ENCODE data around the gene IMPACT. TPM values are rescaled to one million over a fixed set of nuclear protein-coding genes. Genes with fewer than 3 reads are reported as not detected.

Gene IMPACT
- total and polyA plus RNA-seq, 7 donors = 11.7 to 24.6 (median 15.6) TPM

GRCh38 chr18:24482821-24483220 is 56.4 kb downstream of the IMPACT start:
- intact Hi-C loops (cut with DNase I) = no loop called here
- Histone ChIP-seq H3K27me3 (no peaks in the 10 kb centered on the region), H3K4me3 (no peak overlapping the region), H3K4me1 (no peaks in the 10 kb centered on the region), H3K36me3 (no peaks in the 10 kb centered on the region), H3K27ac (no peak overlapping the region), H3K9me3 (no peaks in the 10 kb centered on the region)
- 91 to 92% methylated on average over 5 of the region's 5 CpGs for WGBS, 2 donors
- no peak for TF ChIP-seq EP300 (IDR thresholded peaks at IDR 0.05)
- no peak for TF ChIP-seq POLR2A (IDR thresholded peaks at IDR 0.05)
- TF ChIP-seq CTCF (IDR thresholded peaks at IDR 0.05) = no peak
- no peak for TF ChIP-seq POLR2AphosphoS5 (IDR thresholded peaks at IDR 0.05)
- no peak for DNase-seq

- TF ChIP-seq EP300 (IDR thresholded peaks at IDR 0.05) = no peak
- TF ChIP-seq POLR2A (IDR thresholded peaks at IDR 0.05) = no peak
- TF ChIP-seq POLR2AphosphoS5 (IDR thresholded peaks at IDR 0.05) = no peak
- TF ChIP-seq CTCF (IDR thresholded peaks at IDR 0.05) = no peak
- 92% methylated on average over 3 of the region's 3 CpGs for WGBS, 2 donors
- Histone ChIP-seq H3K27me3 (no peaks in the 10 kb centered on the region), H3K4me3 (no peak overlapping the region), H3K27ac (no peak overlapping the region), H3K4me1 (no peaks in the 10 kb centered on the region), H3K36me3 (no peaks in the 10 kb centered on the region), H3K9me3 (no peaks in the 10 kb centered on the region)
- intact Hi-C loops (cut with DNase I) = loop anchor here (2.0 to 5.0 kb wide), 2 partner anchors 48 to 125 kb away; no protein-coding TSS in a partner anchor
- no peak for DNase-seq
Measured at GRCh38 chr18:24485681-24486080, 59.2 kb downstream of the IMPACT start.

- intact Hi-C loops (cut with DNase I) = loop anchor here (2.0 to 5.0 kb wide), 2 partner anchors 49 to 126 kb away; no protein-coding TSS in a partner anchor
Measured at GRCh38 chr18:24486684-24487083, 60.2 kb downstream of the IMPACT start.

GRCh38 chr18:24488824-24489493 is 62.5 kb downstream of the IMPACT start:
- H3K27me3 ChIP-seq = no peaks in the 10 kb centered on the region
- intact Hi-C loops (cut with DNase I) = loop anchor here (2.0 to 5.0 kb wide), 3 partner anchors 52 to 312 kb away; no protein-coding TSS in a partner anchor
- no peak for DNase-seq
- peak; percentile 27 to 76 (median 66) for TF ChIP-seq CTCF (IDR thresholded peaks at IDR 0.05)
- no peak for TF ChIP-seq POLR2A (IDR thresholded peaks at IDR 0.05)
- 29 to 46% methylated on average over 7 of the region's 7 CpGs for WGBS, 2 donors
- no peaks in the 10 kb centered on the region for H3K9me3 ChIP-seq
- no peaks in the 10 kb centered on the region for H3K36me3 ChIP-seq
- no peaks in the 10 kb centered on the region for H3K4me1 ChIP-seq
- H3K27ac ChIP-seq = no peak overlapping the region
- H3K4me3 ChIP-seq = no peak overlapping the region

More at GRCh38 chr18:24486684-24487083, 60.2 kb downstream of the IMPACT start:
- DNase-seq = no peak
- Histone ChIP-seq H3K36me3 (no peaks in the 10 kb centered on the region), H3K27me3 (no peaks in the 10 kb centered on the region), H3K27ac (no peak overlapping the region), H3K9me3 (no peaks in the 10 kb centered on the region), H3K4me3 (no peak overlapping the region), H3K4me1 (no peaks in the 10 kb centered on the region)
- 54 to 66% methylated on average over 9 of the region's 9 CpGs for WGBS, 2 donors
- TF ChIP-seq POLR2A (IDR thresholded peaks at IDR 0.05) (no peak), CTCF (IDR thresholded peaks at IDR 0.05) (no peak), EP300 (IDR thresholded peaks at IDR 0.05) (no peak), POLR2AphosphoS5 (IDR thresholded peaks at IDR 0.05) (no peak)

GRCh38 chr18:24490539-24490938 is 64.1 kb downstream of the IMPACT start:
- intact Hi-C loops (cut with DNase I) = no loop called here
- Histone ChIP-seq H3K27me3 (no peaks in the 10 kb centered on the region), H3K4me3 (no peak overlapping the region), H3K9me3 (no peaks in the 10 kb centered on the region), H3K36me3 (no peaks in the 10 kb centered on the region), H3K27ac (no peak overlapping the region), H3K4me1 (no peaks in the 10 kb centered on the region)
- TF ChIP-seq POLR2AphosphoS5 (IDR thresholded peaks at IDR 0.05) = no peak
- no peak for TF ChIP-seq EP300 (IDR thresholded peaks at IDR 0.05)
- no peak for TF ChIP-seq POLR2A (IDR thresholded peaks at IDR 0.05)
- no peak for TF ChIP-seq CTCF (IDR thresholded peaks at IDR 0.05)
- no peak for DNase-seq
- 50 to 63% methylated on average over 4 of the region's 4 CpGs for WGBS, 2 donors

All from sigmoid colon (tissue), 7 donors.